Gastroesophageal sphincter (tissue), 3 donors: ENCODE results near the gene ARHGAP1.

Experiments
- POLR2A ChIP-seq, 2 donors: fragments of 450-650 bp; IDR thresholded peaks; one replicate each; pipeline ENCODE4 v1.6.1; 2017; ENCODE audit warnings: antibody characterized with exemption in 2 of 2, mild to moderate bottlenecking in 2 of 2, moderate library complexity in 1 of 2
- TF ChIP-seq, protein P1 (sequence below), 4 experiments: fragments of 200-600 bp in 2 of 4; fragments of 450-650 bp in 2 of 4; sonication (generic) in 1 of 4; IDR thresholded peaks; one replicate each; pipeline ENCODE4 v1.5.1; 2017 to 2019; ENCODE audit warnings: antibody characterized with exemption in 4 of 4, mild to moderate bottlenecking in 2 of 4, moderate library complexity in 2 of 4

DNA sequence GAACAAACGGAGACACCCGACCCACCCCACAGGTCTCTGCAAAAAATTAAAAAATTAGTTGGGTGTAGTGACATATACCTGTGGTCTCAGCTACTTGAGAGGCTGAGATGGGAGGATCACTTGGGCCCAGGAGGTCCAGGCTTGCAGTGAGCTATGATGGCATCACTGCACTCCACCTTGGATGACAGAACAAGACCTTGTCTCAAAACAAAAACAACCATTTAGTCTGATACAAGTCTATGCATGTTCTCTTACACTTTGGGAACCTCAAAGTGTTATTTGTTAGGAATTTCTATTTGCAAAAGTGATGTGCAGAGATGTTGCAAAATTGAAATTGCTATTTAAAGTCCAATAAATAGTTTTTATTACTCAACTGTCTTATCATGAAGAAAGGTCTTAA is 68.7 kb downstream of the ARHGAP1 start:
- TF ChIP-seq POLR2A (IDR thresholded peaks at IDR 0.05): no peak
- TF ChIP-seq, protein P1, sequence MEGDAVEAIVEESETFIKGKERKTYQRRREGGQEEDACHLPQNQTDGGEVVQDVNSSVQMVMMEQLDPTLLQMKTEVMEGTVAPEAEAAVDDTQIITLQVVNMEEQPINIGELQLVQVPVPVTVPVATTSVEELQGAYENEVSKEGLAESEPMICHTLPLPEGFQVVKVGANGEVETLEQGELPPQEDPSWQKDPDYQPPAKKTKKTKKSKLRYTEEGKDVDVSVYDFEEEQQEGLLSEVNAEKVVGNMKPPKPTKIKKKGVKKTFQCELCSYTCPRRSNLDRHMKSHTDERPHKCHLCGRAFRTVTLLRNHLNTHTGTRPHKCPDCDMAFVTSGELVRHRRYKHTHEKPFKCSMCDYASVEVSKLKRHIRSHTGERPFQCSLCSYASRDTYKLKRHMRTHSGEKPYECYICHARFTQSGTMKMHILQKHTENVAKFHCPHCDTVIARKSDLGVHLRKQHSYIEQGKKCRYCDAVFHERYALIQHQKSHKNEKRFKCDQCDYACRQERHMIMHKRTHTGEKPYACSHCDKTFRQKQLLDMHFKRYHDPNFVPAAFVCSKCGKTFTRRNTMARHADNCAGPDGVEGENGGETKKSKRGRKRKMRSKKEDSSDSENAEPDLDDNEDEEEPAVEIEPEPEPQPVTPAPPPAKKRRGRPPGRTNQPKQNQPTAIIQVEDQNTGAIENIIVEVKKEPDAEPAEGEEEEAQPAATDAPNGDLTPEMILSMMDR (IDR thresholded peaks at IDR 0.05): no peak
